Epithelial cell of esophagus (primary cell): ENCODE results near the gene DNAJC5G.
"Not testable (repeated sequence)": the region's sequence is repeated elsewhere in the genome, so short reads cannot be mapped to it uniquely, and the experiment has no call there.

ENCODE experiments used
- DNase-seq: peaks from one replicate; pipeline ENCODE4 v3.0.0; 2010; ENCODE audit warnings: low read depth
- H3K4me3 ChIP-seq: 2 replicates; pipeline ENCODE4 v1.5.1; 2011; ENCODE audit warnings: mild to moderate bottlenecking, low read length, control low read depth
- TF ChIP-seq, protein P1 (sequence below): IDR thresholded peaks from 2 replicates; pipeline ENCODE4 v1.5.1; 2011; ENCODE audit warnings: low read depth, mild to moderate bottlenecking, low read length, control low read depth, inconsistent platforms; ENCODE audit not compliant: insufficient read depth; ENCODE audit errors: missing control alignments

Gene DNAJC5G

DNA sequence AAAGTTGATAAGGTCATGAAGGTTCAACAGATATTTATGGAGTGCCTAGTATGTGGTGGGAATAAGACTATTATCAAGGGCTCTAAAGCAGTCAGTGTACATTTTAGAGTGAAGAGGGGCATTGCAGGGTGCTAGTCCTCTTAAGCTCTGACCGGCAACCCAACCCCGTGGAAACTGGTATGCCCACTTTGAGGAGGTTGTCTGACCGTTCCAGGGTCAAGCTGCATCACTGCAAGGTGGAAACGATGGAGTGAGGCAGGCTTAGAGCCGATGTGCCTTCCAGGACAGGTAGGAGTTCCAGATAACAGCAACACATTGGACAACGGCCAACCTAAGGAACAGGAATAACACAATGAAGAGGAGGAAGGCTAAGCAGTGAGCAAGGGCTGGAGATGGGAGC lies 34.4 kb downstream of the DNAJC5G start:
- H3K4me3 ChIP-seq = no peak overlapping the region
- DNase-seq = no peak
- TF ChIP-seq, protein P1, sequence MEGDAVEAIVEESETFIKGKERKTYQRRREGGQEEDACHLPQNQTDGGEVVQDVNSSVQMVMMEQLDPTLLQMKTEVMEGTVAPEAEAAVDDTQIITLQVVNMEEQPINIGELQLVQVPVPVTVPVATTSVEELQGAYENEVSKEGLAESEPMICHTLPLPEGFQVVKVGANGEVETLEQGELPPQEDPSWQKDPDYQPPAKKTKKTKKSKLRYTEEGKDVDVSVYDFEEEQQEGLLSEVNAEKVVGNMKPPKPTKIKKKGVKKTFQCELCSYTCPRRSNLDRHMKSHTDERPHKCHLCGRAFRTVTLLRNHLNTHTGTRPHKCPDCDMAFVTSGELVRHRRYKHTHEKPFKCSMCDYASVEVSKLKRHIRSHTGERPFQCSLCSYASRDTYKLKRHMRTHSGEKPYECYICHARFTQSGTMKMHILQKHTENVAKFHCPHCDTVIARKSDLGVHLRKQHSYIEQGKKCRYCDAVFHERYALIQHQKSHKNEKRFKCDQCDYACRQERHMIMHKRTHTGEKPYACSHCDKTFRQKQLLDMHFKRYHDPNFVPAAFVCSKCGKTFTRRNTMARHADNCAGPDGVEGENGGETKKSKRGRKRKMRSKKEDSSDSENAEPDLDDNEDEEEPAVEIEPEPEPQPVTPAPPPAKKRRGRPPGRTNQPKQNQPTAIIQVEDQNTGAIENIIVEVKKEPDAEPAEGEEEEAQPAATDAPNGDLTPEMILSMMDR = no peak

DNA sequence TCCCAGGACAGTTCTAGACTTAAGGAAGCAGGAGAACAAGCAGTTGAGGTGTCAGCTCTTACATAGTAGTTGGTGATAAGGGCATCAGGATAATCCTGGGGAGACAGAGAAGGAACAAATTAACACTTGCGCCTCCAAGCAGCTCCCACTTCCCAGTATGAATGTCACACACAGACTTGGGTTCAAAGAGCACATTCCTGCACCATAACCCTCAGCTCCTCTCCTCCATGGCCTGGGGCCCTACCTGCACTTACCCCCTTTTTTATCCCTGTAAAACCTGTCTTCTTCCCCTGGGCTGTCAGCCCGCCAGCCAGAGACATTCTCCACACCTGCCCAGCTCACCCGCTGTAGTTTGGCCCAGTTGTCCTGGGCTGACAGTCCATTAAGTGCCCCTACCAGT lies 36.9 kb downstream of the DNAJC5G start:
- no peak for DNase-seq
- TF ChIP-seq, protein P1 = no peak
- H3K4me3 ChIP-seq = no peak overlapping the region

DNA sequence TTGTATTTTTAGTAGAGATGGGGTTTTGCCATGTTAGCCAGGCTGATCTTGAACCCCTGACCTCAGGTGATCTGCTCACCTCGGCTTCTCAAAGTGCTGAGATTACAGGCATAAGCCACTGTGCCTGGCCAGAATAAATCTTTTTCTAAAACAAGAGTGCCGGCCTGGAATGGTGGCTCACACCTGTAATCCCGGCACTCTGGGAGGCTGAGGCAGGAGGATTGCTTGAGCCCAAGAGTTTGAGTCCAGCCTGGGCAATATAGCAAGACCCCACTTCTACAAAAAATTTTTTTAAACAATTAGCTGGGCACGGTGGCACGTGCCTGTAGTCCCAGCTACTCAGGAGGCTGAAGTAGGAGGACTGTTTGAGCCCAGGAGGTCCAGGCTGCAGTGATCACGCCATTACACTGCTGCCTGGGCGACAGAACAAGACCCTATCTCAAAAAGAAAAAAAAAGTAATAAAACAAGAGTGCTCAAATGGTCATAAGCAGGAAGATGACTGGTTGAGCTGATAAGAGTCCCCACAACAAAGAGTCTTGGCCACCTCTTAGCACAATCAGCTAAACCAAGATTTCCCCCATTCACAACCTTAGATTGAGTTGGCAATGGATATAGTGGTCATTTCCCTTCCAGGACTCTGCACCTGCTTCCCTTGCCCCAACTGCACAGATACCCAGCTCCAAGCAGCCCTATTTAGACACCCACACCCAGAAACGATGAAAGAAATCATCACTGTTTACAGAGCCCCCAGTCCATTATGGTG lies 38.8 kb downstream of the DNAJC5G start:
- TF ChIP-seq, protein P1 = no peak

DNA sequence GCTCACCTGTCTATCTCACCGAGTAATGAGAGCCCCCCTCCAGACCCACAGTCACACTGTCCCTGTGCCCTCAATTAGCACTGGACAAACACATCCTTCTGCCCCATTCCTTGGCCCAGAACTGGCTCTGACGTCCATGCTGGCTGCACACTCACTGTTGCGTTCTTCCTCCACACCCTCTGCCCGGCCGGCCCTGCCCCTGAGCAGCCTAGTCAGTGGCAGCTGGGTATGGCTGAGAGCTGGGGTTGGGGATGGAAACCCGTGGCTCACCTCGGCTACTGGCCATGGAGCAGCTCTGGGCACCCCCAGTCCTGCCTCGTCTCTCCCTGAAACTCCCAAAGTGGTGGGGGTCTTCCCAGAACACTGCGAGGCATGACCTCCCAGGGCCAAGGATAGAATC lies 39.5 kb downstream of the DNAJC5G start:
- H3K4me3 ChIP-seq = no peak overlapping the region
- TF ChIP-seq, protein P1 = no peak
- DNase-seq = no peak

More for the DNA sequence above, 38.8 kb downstream of the DNAJC5G start:
- H3K4me3 ChIP-seq = no peak overlapping the region
- DNase-seq = no peak

DNA sequence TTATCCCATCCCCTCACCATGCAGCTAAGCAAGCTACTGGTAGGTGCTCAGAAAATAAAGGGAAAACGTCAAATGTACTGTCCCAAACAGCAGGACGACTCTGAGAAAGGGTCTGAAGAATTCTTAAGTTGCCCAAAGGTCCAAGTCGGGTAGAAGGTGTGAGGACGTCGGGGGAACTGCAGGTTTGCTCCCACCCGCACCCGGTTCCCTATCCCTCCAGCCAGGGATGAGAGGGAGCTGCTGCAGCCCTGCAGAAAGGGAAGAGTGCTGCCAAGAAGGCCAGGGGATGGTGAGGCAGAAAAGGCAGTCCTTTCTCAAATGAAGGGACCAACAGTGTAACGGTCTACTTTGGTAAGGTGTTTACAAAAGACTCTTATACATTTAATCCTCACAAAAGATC lies 39.9 kb downstream of the DNAJC5G start:
- TF ChIP-seq, protein P1 = no peak
- no peak for DNase-seq
- no peak overlapping the region for H3K4me3 ChIP-seq

DNA sequence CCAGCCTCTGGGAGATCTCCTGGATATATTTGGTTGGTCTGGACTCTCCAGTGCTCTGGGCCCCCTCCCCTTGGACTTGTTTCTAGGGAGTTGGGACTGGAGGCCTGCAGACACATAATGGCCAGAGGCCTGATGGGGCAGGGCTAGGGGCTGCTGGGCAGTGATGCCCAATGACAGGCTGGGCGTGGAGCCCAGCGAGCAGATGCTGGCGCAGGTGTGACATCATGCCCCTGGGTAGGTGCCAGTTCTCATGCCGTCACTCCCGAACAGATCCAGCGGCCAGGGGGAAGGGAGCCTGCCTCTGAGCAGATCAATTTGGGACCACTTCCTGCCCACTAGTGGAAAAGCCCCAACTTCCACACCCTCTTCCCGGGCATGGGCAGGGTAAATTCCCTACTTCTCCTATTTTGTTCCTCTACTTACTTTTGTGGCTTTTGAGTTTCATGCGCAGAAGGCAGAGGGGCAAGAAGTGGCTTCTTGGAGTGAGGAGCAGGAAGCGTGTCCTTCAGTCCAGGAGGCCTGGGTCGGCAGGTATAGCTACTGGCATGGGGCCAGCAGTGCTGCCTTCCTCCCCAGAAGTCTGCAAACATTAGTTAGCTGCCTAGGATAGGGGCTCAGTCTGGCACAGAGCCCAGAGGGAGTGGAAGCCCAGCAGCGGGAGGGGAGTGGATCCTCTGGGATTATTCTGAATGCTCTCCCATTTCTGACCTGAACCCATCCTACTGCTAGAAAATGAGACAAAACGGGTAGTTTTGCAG lies 41.6 kb downstream of the DNAJC5G start:
- H3K4me3 ChIP-seq = no peak overlapping the region
- TF ChIP-seq, protein P1 = no peak
- DNase-seq = no peak

DNA sequence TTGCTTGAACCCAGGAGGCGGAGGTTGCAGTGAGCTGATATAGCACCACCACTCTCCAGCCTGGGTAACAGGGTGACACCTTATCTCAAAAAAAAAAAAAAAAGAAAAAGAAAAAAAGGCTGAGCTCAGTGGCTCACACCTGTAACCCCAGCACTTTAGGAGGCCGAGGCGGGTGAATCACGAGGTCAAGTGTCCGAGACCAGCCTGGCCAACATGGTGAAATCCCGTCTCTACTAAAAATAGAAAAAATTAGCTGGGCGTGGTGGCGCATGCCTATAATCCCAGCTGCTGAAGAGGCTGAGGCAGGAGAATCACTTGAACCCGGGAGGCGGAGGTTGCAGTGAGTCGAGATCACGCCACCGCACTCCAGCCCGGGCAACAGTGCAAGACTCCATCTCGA lies 44.6 kb downstream of the DNAJC5G start:
- DNase-seq, H3K4me3 ChIP-seq: not testable (repeated sequence)
